A673 (cell line): Measurements from ENCODE around the gene SBK1. TPM values are rescaled to one million over a fixed set of nuclear protein-coding genes. Genes with fewer than 3 reads are reported as not detected.
A peak's percentile ranks its signal among the peaks of the same experiment; 100 is the strongest.

Experiments
- BruUV-seq: library from RNA; stranded (reverse); fragments of 400-500 nt; replicated peaks from 2 replicates; lab custom pipeline; 2021; lab: Mats Ljungman, UMichigan
- CTCF ChIA-PET: fragments of 300-600 bp; sonication (Branson Sonifier 250); formaldehyde crosslinking; loops from one replicate; lab custom pipeline; 2022; ENCODE audit warnings: antibody characterized with exemption; lab: Charles Lee
- POLR2A ChIA-PET: fragments of 300-600 bp; sonication (Branson Sonifier 250); formaldehyde crosslinking; loops from one replicate; lab custom pipeline; 2022; ENCODE audit warnings: antibody characterized with exemption; ENCODE audit not compliant: low non-redundant PET; lab: Charles Lee
- DNase-seq: peaks from one replicate; pipeline ENCODE4 v3.0.0-alpha.2; 2015; ENCODE audit warnings: low spot score
- H3K27ac ChIP-seq: fragments of 200-600 bp; sonication (generic); 2 replicates; pipeline ENCODE4 v1.5.1; 2016; ENCODE audit warnings: mixed run types, low read depth, mild to moderate bottlenecking, mixed read lengths, antibody characterized with exemption, low read length; ENCODE audit not compliant: poor library complexity, severe bottlenecking
- H3K27me3 ChIP-seq: fragments of 200-600 bp; sonication (generic); replicated peaks from 2 replicates; pipeline ENCODE4 v1.6.1; 2017; ENCODE audit warnings: mixed run types, low read depth, mild to moderate bottlenecking, mixed read lengths, antibody characterized with exemption, low read length; ENCODE audit not compliant: insufficient read depth, poor library complexity
- H3K36me3 ChIP-seq: fragments of 200-600 bp; sonication (generic); 2 replicates; pipeline ENCODE4 v1.6.1; 2016; ENCODE audit warnings: mixed run types, mild to moderate bottlenecking, mixed read lengths, antibody characterized with exemption, low read length; ENCODE audit not compliant: insufficient read depth, poor library complexity, severe bottlenecking
- H3K4me1 ChIP-seq: fragments of 200-600 bp; sonication (generic); 2 replicates; pipeline ENCODE4 v1.6.1; 2017; ENCODE audit warnings: mixed run types, mild to moderate bottlenecking, mixed read lengths, antibody characterized with exemption, low read length; ENCODE audit not compliant: insufficient read depth, poor library complexity, severe bottlenecking
- H3K4me3 ChIP-seq: fragments of 200-600 bp; sonication (generic); 2 replicates; pipeline ENCODE4 v1.5.1; 2016; ENCODE audit warnings: low read depth, mixed run types, mild to moderate bottlenecking, mixed read lengths, low read length; ENCODE audit not compliant: poor library complexity, severe bottlenecking
- H3K9me3 ChIP-seq: fragments of 200-600 bp; sonication (generic); 2 replicates; pipeline ENCODE4 v1.6.1; 2016; ENCODE audit warnings: mixed run types, low read depth, mild to moderate bottlenecking, mixed read lengths, antibody characterized with exemption, low read length; ENCODE audit not compliant: poor library complexity, severe bottlenecking
- CTCF ChIP-seq: fragments of 300-800, 200-600 bp; sonication (generic); conservative IDR thresholded peaks from 2 replicates; pipeline ENCODE4 v1.5.1; 2017; ENCODE audit warnings: low read depth, mild to moderate bottlenecking, antibody characterized with exemption, low read length, moderate library complexity, mixed read lengths
- EZH2 ChIP-seq: fragments of 200-600 bp; sonication (generic); IDR thresholded peaks from 2 replicates; pipeline ENCODE4 v1.6.1; 2017; ENCODE audit warnings: borderline replicate concordance, low read depth, mild to moderate bottlenecking, mixed read lengths, antibody characterized with exemption, low read length; ENCODE audit not compliant: poor library complexity, severe bottlenecking
- intact Hi-C: fragments of 100-400 bp; cut with micrococcal nuclease; formaldehyde crosslinking; loops from one replicate; pipeline ENCODE4 v1.10.0; 2022; ENCODE audit not compliant: unreplicated experiment
- total RNA-seq: library from RNA; stranded (reverse); gene quantifications from 2 replicates; pipeline ENCODE4 v1.2.3, GENCODE V29; 2021

Gene SBK1
- total RNA-seq, 1 experiment from 2014 or later: 22.2 TPM

GRCh38 chr16:28297308-28297707 lies 5.0 kb downstream of the SBK1 start:
- DNase-seq: no peak
- ChIA-PET CTCF (no interaction called here), POLR2A (no interaction called here)
- Histone ChIP-seq H3K4me1 (no peaks in the 10 kb centered on the region), H3K4me3 (no peak overlapping the region), H3K9me3 (no peaks in the 10 kb centered on the region), H3K27me3 (no peaks in the 10 kb centered on the region), H3K36me3 (no peaks in the 10 kb centered on the region), H3K27ac (no peak overlapping the region)
- TF ChIP-seq EZH2: no peak
- no peak for TF ChIP-seq CTCF
- BruUV-seq: no TSS peak
- intact Hi-C loops: no loop called here

GRCh38 chr16:28297784-28298510 lies 5.6 kb downstream of the SBK1 start:
- ChIA-PET CTCF (interaction anchor here (0.6 to 1.4 kb wide), 2 partner anchors 18 to 19 kb away, joined by 4 to 5 read pairs; no protein-coding TSS in a partner anchor), POLR2A (no interaction called here)
- Histone ChIP-seq H3K9me3 (no peaks in the 10 kb centered on the region), H3K36me3 (no peaks in the 10 kb centered on the region), H3K27ac (no peak overlapping the region), H3K4me3 (no peak overlapping the region), H3K4me1 (no peaks in the 10 kb centered on the region), H3K27me3 (no peaks in the 10 kb centered on the region)
- TF ChIP-seq EZH2: no peak
- TF ChIP-seq CTCF: no peak
- no peak for DNase-seq
- intact Hi-C loops: no loop called here
- no TSS peak for BruUV-seq

GRCh38 chr16:28298511-28298878 lies 6.2 kb downstream of the SBK1 start:
- TF ChIP-seq CTCF (no peak), EZH2 (no peak)
- Histone ChIP-seq H3K27ac (no peak overlapping the region), H3K4me3 (no peak overlapping the region), H3K27me3 (no peaks in the 10 kb centered on the region), H3K36me3 (no peaks in the 10 kb centered on the region), H3K9me3 (no peaks in the 10 kb centered on the region), H3K4me1 (no peaks in the 10 kb centered on the region)
- intact Hi-C loops: no loop called here
- ChIA-PET CTCF (interaction anchor here (1.4 kb wide), 1 partner anchor 18 kb away, joined by 5 read pairs; no protein-coding TSS in a partner anchor), POLR2A (no interaction called here)
- DNase-seq: peak; percentile 24
- BruUV-seq: no TSS peak
